Measurements from ENCODE around the gene HEXIM1.

GRCh38 chr17:45144199-45145034 is 3.9 kb upstream of the HEXIM1 start:
- TF ChIP-seq CTCF (IDR thresholded peaks at IDR 0.05; ENCODE audit: insufficient read depth, low read length, poor library complexity, severe bottlenecking) (no peak), EZH2phosphoT487 (conservative IDR thresholded peaks at IDR 0.05; ENCODE audit: low read length) (no peak)

Data from SU-DHL-6 (cell line).